GM23338 (cell line): Measurements from ENCODE around the gene PARD3.

Source experiments
- CREB1 ChIP-seq: fragments of 250-450 bp; sonication (Bioruptor Pico); IDR thresholded peaks from 2 replicates; pipeline ENCODE4 v1.5.0; 2020; ENCODE audit warnings: low read depth, mild to moderate bottlenecking, moderate library complexity
- CTCF ChIP-seq, 2 experiments: fragments of 200-600 bp in 1 of 2; sonication (generic) in 1 of 2; conservative IDR thresholded peaks; 2 replicates each; pipeline versions ENCODE4 v1.5.1 to v1.6.1; 2016 to 2017; ENCODE audit warnings: antibody characterized with exemption in 2 of 2, low read depth in 2 of 2, mild to moderate bottlenecking in 2 of 2, moderate library complexity in 1 of 2
- EZH2 ChIP-seq: fragments of 200-600 bp; sonication (generic); IDR thresholded peaks from one replicate; pipeline ENCODE4 v1.8.0; 2017; ENCODE audit warnings: antibody characterized with exemption, mild to moderate bottlenecking, low read depth; ENCODE audit not compliant: unreplicated experiment
- REST ChIP-seq: IDR thresholded peaks from one replicate; pipeline ENCODE4 v1.6.1; 2018; ENCODE audit warnings: antibody characterized with exemption; ENCODE audit not compliant: unreplicated experiment
- ZNF331 ChIP-seq: fragments of 250-450 bp; sonication (Bioruptor Pico); IDR thresholded peaks from 2 replicates; pipeline ENCODE4 v1.5.0; 2020; ENCODE audit warnings: low read depth, mild to moderate bottlenecking, moderate library complexity

GRCh38 chr10:34116220-34116641, 698.9 kb downstream of the PARD3 start:
- TF ChIP-seq CTCF (conservative IDR thresholded peaks at IDR 0.05; ENCODE audit: low read depth in 2 of 2) (peak in 1 of 2 experiments; percentile 42; a peak in 2 of 4 replicates), CREB1 (CRISPR knock-in tag) (no peak), REST (no peak), ZNF331 (CRISPR knock-in tag) (no peak), EZH2 (no peak)
